Suprapubic skin (tissue), 4 donors: ENCODE data around the gene SPATS2. TPM values are rescaled to one million over a fixed set of nuclear protein-coding genes. Genes with fewer than 3 reads are reported as not detected.

Experiments
- DNase-seq, 2 donors: peaks; one replicate each; pipeline ENCODE4 v3.0.0-alpha.2; 2019; ENCODE audit warnings: low spot score in 2 of 2
- H3K27ac ChIP-seq: fragments of 200-600 bp; sonication (generic); one replicate; pipeline ENCODE4 v1.5.1; 2019
- H3K27me3 ChIP-seq: fragments of 200-600 bp; sonication (generic); one replicate; pipeline ENCODE4 v1.5.1; 2019
- H3K36me3 ChIP-seq: fragments of 200-600 bp; sonication (generic); one replicate; pipeline ENCODE4 v1.5.1; 2019
- H3K4me1 ChIP-seq: fragments of 200-600 bp; sonication (generic); one replicate; pipeline ENCODE4 v1.5.1; 2019
- H3K4me3 ChIP-seq: fragments of 200-600 bp; sonication (generic); one replicate; pipeline ENCODE4 v1.5.1; 2019; ENCODE audit warnings: mild to moderate bottlenecking
- H3K9me3 ChIP-seq: fragments of 200-600 bp; sonication (generic); one replicate; pipeline ENCODE4 v1.5.1; 2019
- CTCF ChIP-seq, 2 donors: fragments of 200-600 bp in 1 of 2; fragments of 450-650 bp in 1 of 2; sonication (generic) in 1 of 2; IDR thresholded peaks; one replicate each; pipeline ENCODE4 v1.5.1; 2016 to 2019; ENCODE audit warnings: antibody characterized with exemption in 2 of 2, mild to moderate bottlenecking in 1 of 2, moderate library complexity in 1 of 2
- EP300 ChIP-seq: sonication (generic); formaldehyde crosslinking; IDR thresholded peaks from one replicate; pipeline ENCODE4 v1.6.1; 2017; ENCODE audit warnings: antibody characterized with exemption
- POLR2A ChIP-seq, 2 donors: fragments of 450-650 bp; IDR thresholded peaks; one replicate each; pipeline ENCODE4 v1.6.1; 2017; ENCODE audit warnings: antibody characterized with exemption in 2 of 2, mild to moderate bottlenecking in 2 of 2, moderate library complexity in 2 of 2
- POLR2AphosphoS5 ChIP-seq, 3 donors: sonication (generic); formaldehyde crosslinking; IDR thresholded peaks; one replicate each; pipeline ENCODE4 v1.6.1; 2017; ENCODE audit warnings: antibody characterized with exemption in 3 of 3
- WGBS: methylation state at CpG from one replicate; pipeline ENCODE4 v1.1.5; 2018; 5-methylcytosine and 5-hydroxymethylcytosine counted together
- total RNA-seq, 4 donors: library from RNA; depleted of rRNA; stranded (reverse); fragments of >200 nt; gene quantifications; one replicate each; pipeline ENCODE4 v1.1.0, GENCODE V29; 2016

SPATS2 gene
- total RNA-seq, 4 donors from 2014 or later, result 22.7 to 42.6 (median 27.2) TPM

GRCh38 chr12:49325606-49326005, 41.7 kb upstream of the SPATS2 start:
- H3K36me3 ChIP-seq, result no peaks in the 10 kb centered on the region
- H3K27ac ChIP-seq, result no peak overlapping the region
- no peak for DNase-seq
- H3K4me3 ChIP-seq, result no peak overlapping the region
- peaks cover 16% of the 10 kb centered on the region for H3K4me1 ChIP-seq
- no peaks in the 10 kb centered on the region for H3K9me3 ChIP-seq
- TF ChIP-seq POLR2A (IDR thresholded peaks at IDR 0.05) (no peak), POLR2AphosphoS5 (IDR thresholded peaks at IDR 0.05) (no peak), CTCF (IDR thresholded peaks at IDR 0.05) (no peak), EP300 (no peak)
- WGBS, result 85% methylated on average over 2 of the region's 6 CpGs
- H3K27me3 ChIP-seq, result no peaks in the 10 kb centered on the region

GRCh38 chr12:49327368-49327767, 39.9 kb upstream of the SPATS2 start:
- Histone ChIP-seq H3K4me3 (no peak overlapping the region), H3K27me3 (no peaks in the 10 kb centered on the region), H3K4me1 (peaks cover 27% of the 10 kb centered on the region), H3K9me3 (no peaks in the 10 kb centered on the region), H3K36me3 (no peaks in the 10 kb centered on the region), H3K27ac (no peak overlapping the region)
- TF ChIP-seq EP300 (no peak), POLR2AphosphoS5 (IDR thresholded peaks at IDR 0.05) (no peak), POLR2A (IDR thresholded peaks at IDR 0.05) (no peak), CTCF (IDR thresholded peaks at IDR 0.05) (no peak)
- DNase-seq, result peak; percentile 9 to 26

GRCh38 chr12:49327887-49328286, 39.4 kb upstream of the SPATS2 start:
- Histone ChIP-seq H3K4me3 (no peak overlapping the region), H3K27me3 (peaks cover 3% of the 10 kb centered on the region), H3K36me3 (no peaks in the 10 kb centered on the region), H3K27ac (no peak overlapping the region), H3K4me1 (peaks cover 30% of the 10 kb centered on the region), H3K9me3 (no peaks in the 10 kb centered on the region)
- peak in 1 of 2 donors; percentile 1 for DNase-seq
- TF ChIP-seq POLR2AphosphoS5 (IDR thresholded peaks at IDR 0.05), result no peak
- WGBS, result 93% methylated on average over 2 of the region's 2 CpGs

GRCh38 chr12:49328816-49329215, 38.4 kb upstream of the SPATS2 start:
- Histone ChIP-seq H3K27me3 (peaks cover 7% of the 10 kb centered on the region), H3K4me1 (peaks cover 29% of the 10 kb centered on the region), H3K36me3 (no peaks in the 10 kb centered on the region), H3K4me3 (no peak overlapping the region), H3K9me3 (no peaks in the 10 kb centered on the region), H3K27ac (no peak overlapping the region)
- WGBS, result 97% methylated on average over 12 of the region's 12 CpGs
- no peak for TF ChIP-seq POLR2A (IDR thresholded peaks at IDR 0.05)
- TF ChIP-seq POLR2AphosphoS5 (IDR thresholded peaks at IDR 0.05), result no peak
- TF ChIP-seq CTCF (IDR thresholded peaks at IDR 0.05), result no peak
- TF ChIP-seq EP300, result no peak
- DNase-seq, result peak; percentile 47 to 55

GRCh38 chr12:49330032-49330619, 37.1 kb upstream of the SPATS2 start:
- Histone ChIP-seq H3K27me3 (peaks cover 20% of the 10 kb centered on the region), H3K9me3 (no peaks in the 10 kb centered on the region), H3K36me3 (no peaks in the 10 kb centered on the region), H3K27ac (no peak overlapping the region), H3K4me1 (peaks cover 29% of the 10 kb centered on the region), H3K4me3 (no peak overlapping the region)
- no peak for TF ChIP-seq EP300
- TF ChIP-seq POLR2A (IDR thresholded peaks at IDR 0.05), result no peak
- no peak for TF ChIP-seq CTCF (IDR thresholded peaks at IDR 0.05)
- TF ChIP-seq POLR2AphosphoS5 (IDR thresholded peaks at IDR 0.05), result no peak
- peak; percentile 50 to 55 for DNase-seq
- WGBS, result 94% methylated on average over 7 of the region's 7 CpGs
